ENCODE data around the gene KNDC1.

KNDC1 gene

GRCh38 chr10:133266056-133266795 is 106.2 kb downstream of the KNDC1 start:
- no peak for DNase-seq

- no peak for DNase-seq
Observed at GRCh38 chr10:133267293-133267692, 107.3 kb downstream of the KNDC1 start.

GRCh38 chr10:133267829-133268228 is 107.8 kb downstream of the KNDC1 start:
- no peak for DNase-seq

GRCh38 chr10:133268532-133268931 is 108.5 kb downstream of the KNDC1 start:
- no peak for DNase-seq

GRCh38 chr10:133269367-133269766 is 109.3 kb downstream of the KNDC1 start:
- no peak for DNase-seq

- DNase-seq: no peak
Observed at GRCh38 chr10:133270204-133270603, 110.2 kb downstream of the KNDC1 start.

GRCh38 chr10:133270773-133271297 is 110.8 kb downstream of the KNDC1 start:
- DNase-seq: no peak

GRCh38 chr10:133271521-133272300 is 111.7 kb downstream of the KNDC1 start:
- DNase-seq: no peak

- no peak for DNase-seq
Observed at GRCh38 chr10:133272301-133272963, 112.4 kb downstream of the KNDC1 start.

GRCh38 chr10:133272964-133273420 is 113.0 kb downstream of the KNDC1 start:
- DNase-seq: no peak

GRCh38 chr10:133273534-133274143 is 113.6 kb downstream of the KNDC1 start:
- DNase-seq: no peak

GRCh38 chr10:133274751-133275683 is 115.0 kb downstream of the KNDC1 start:
- DNase-seq: no peak

GRCh38 chr10:133275684-133276092 is 115.7 kb downstream of the KNDC1 start:
- no peak for DNase-seq
